ENCODE measurements around the gene GCLC. TPM values are rescaled to one million over a fixed set of nuclear protein-coding genes. Genes with fewer than 3 reads are reported as not detected.

GCLC gene
- total RNA-seq (2022; extraction: Qiagen RNA extraction; ENCODE audit: low read depth) = 103 to 123 TPM (median 114 TPM) in 5 replicates

GRCh38 chr6:53544470-53545308, at the start of gene GCLC:
Gene GCLC, minus strand, starts transcription at chr6:53545101. Its CDS starts 456 bp downstream, at chr6:53544645.

Other genes starting within 250 kb of the GCLC start
- 64.8 to 71.9 TPM (median 69.5 TPM) in 5 replicates for gene ELOVL5, start 196.2 kb downstream of the GCLC start, total RNA-seq (2022; extraction: Qiagen RNA extraction; ENCODE audit: low read depth)
- 0.08 to 0.15 TPM (median 0.12 TPM) in 5 replicates for gene KLHL31, start 120.7 kb upstream of the GCLC start, total RNA-seq (2022; extraction: Qiagen RNA extraction; ENCODE audit: low read depth)
- 4.8 to 6.1 TPM (median 5.6 TPM) in 5 replicates for gene LRRC1, start 249.9 kb upstream of the GCLC start, total RNA-seq (2022; extraction: Qiagen RNA extraction; ENCODE audit: low read depth)

Measured in A549 treated with CpdA at 1 μM for 4 hours (cell line).